Measurements from ENCODE around the gene FARS2. TPM values are rescaled to one million over a fixed set of nuclear protein-coding genes. Genes with fewer than 3 reads are reported as not detected.

The FARS2 gene
- total RNA-seq, 6 donors from 2014 or later = 16.4 to 34.6 (median 19.9) TPM

DNA sequence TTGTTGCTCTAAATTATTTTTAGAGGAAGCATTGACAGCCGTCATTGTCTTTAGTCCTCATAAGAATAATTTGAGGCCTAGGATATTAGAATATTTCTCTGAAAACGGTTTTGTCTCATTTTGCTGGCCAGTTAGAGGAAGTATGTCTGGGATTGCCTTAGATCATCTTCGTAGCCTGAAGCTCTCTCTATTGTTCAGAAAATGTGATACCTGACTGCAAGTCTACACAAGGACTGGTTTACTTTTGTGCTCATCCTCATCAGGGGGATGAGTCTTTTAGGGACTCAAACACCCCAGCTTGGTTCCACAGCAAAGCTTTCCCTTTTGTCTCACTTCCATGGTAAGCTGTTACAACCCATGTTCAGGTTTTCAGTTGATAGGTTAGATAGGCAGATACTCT is 141.8 kb downstream of the FARS2 start:
- H3K9me3 ChIP-seq = no peaks in the 10 kb centered on the region
- WGBS, 2 donors = 59 to 67% methylated on average over 3 of the region's 3 CpGs
- no peak for ATAC-seq (ENCODE audit: low FRiP score in 2 of 2)
- H3K27me3 ChIP-seq = no peaks in the 10 kb centered on the region
- H3K4me1 ChIP-seq = no peaks in the 10 kb centered on the region
- no peaks in the 10 kb centered on the region for H3K36me3 ChIP-seq
- H3K27ac ChIP-seq = peak overlapping the region in 1 of 4 donors; percentile 39
- TF ChIP-seq POLR2AphosphoS5 (IDR thresholded peaks at IDR 0.05) (no peak), POLR2A (IDR thresholded peaks at IDR 0.05) (no peak), EP300 (IDR thresholded peaks at IDR 0.05) (no peak)
- TF ChIP-seq, protein P1, sequence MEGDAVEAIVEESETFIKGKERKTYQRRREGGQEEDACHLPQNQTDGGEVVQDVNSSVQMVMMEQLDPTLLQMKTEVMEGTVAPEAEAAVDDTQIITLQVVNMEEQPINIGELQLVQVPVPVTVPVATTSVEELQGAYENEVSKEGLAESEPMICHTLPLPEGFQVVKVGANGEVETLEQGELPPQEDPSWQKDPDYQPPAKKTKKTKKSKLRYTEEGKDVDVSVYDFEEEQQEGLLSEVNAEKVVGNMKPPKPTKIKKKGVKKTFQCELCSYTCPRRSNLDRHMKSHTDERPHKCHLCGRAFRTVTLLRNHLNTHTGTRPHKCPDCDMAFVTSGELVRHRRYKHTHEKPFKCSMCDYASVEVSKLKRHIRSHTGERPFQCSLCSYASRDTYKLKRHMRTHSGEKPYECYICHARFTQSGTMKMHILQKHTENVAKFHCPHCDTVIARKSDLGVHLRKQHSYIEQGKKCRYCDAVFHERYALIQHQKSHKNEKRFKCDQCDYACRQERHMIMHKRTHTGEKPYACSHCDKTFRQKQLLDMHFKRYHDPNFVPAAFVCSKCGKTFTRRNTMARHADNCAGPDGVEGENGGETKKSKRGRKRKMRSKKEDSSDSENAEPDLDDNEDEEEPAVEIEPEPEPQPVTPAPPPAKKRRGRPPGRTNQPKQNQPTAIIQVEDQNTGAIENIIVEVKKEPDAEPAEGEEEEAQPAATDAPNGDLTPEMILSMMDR (IDR thresholded peaks at IDR 0.05) = no peak
- no peak overlapping the region for H3K4me3 ChIP-seq
- no peak for DNase-seq

DNA sequence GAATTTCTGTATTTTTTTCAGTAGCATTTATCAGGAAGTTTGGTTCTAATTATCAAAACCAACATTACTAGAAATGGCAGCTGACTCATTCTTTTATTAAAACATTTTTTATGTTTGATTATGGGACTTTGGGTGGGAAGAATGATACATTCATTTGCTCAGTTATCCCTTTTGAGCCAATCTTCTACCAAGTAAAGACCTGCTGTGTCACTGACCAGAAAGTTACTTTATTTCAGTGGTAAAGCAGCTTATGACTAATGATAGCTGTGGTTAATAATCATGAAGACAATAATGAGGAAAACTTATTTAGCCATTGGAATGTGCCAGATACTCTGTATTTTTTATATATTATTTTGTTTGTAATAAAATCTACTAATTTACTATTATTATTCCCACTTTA is 142.3 kb downstream of the FARS2 start:
- H3K27ac ChIP-seq = no peak overlapping the region
- no peaks in the 10 kb centered on the region for H3K27me3 ChIP-seq
- H3K4me3 ChIP-seq = no peak overlapping the region
- H3K36me3 ChIP-seq = peaks cover 0 to 3% (median 0%) of the 10 kb centered on the region in 4 donors
- ATAC-seq (ENCODE audit: low FRiP score in 2 of 2) = no peak
- H3K4me1 ChIP-seq = no peaks in the 10 kb centered on the region
- no peak for DNase-seq
- no peaks in the 10 kb centered on the region for H3K9me3 ChIP-seq
- no peak for TF ChIP-seq POLR2AphosphoS5 (IDR thresholded peaks at IDR 0.05)
- TF ChIP-seq POLR2A (IDR thresholded peaks at IDR 0.05) = no peak
- TF ChIP-seq EP300 (IDR thresholded peaks at IDR 0.05) = no peak
- TF ChIP-seq, protein P1 (IDR thresholded peaks at IDR 0.05) = no peak

- Histone ChIP-seq H3K27me3 (no peaks in the 10 kb centered on the region), H3K4me3 (no peak overlapping the region), H3K4me1 (no peaks in the 10 kb centered on the region), H3K27ac (no peak overlapping the region), H3K9me3 (no peaks in the 10 kb centered on the region), H3K36me3 (peaks cover 0 to 3% (median 0%) of the 10 kb centered on the region in 4 donors)
- WGBS, 2 donors = 97 to 98% methylated on average over 4 of the region's 4 CpGs
- ATAC-seq (ENCODE audit: low FRiP score in 2 of 2) (no peak), DNase-seq (no peak)
- TF ChIP-seq, protein P1 (IDR thresholded peaks at IDR 0.05) = no peak
- TF ChIP-seq POLR2AphosphoS5 (IDR thresholded peaks at IDR 0.05) = no peak
- TF ChIP-seq EP300 (IDR thresholded peaks at IDR 0.05) = no peak
- TF ChIP-seq POLR2A (IDR thresholded peaks at IDR 0.05) = no peak
Measured at GRCh38 chr6:5405976-5406375, 144.7 kb downstream of the FARS2 start.

GRCh38 chr6:5411414-5411813 is 150.1 kb downstream of the FARS2 start:
- no peak for ATAC-seq (ENCODE audit: low FRiP score in 2 of 2)

GRCh38 chr6:5412017-5412416 is 150.7 kb downstream of the FARS2 start:
- TF ChIP-seq, protein P1 (IDR thresholded peaks at IDR 0.05) = no peak
- TF ChIP-seq POLR2A (IDR thresholded peaks at IDR 0.05) = no peak
- no peak for DNase-seq
- Histone ChIP-seq H3K4me3 (no peak overlapping the region), H3K4me1 (no peaks in the 10 kb centered on the region), H3K36me3 (peaks cover 0 to 3% (median 0%) of the 10 kb centered on the region in 4 donors), H3K9me3 (no peaks in the 10 kb centered on the region), H3K27ac (no peak overlapping the region), H3K27me3 (no peaks in the 10 kb centered on the region)
- 81 to 90% methylated on average over 1 to 5 of the region's 5 CpGs for WGBS, 2 donors
- no peak for ATAC-seq (ENCODE audit: low FRiP score in 2 of 2)

More at GRCh38 chr6:5411414-5411813, 150.1 kb downstream of the FARS2 start:
- TF ChIP-seq EP300 (IDR thresholded peaks at IDR 0.05) = no peak
- DNase-seq = no peak
- Histone ChIP-seq H3K4me1 (no peaks in the 10 kb centered on the region), H3K36me3 (peaks cover 0 to 3% (median 0%) of the 10 kb centered on the region in 4 donors), H3K27me3 (no peaks in the 10 kb centered on the region), H3K9me3 (no peaks in the 10 kb centered on the region), H3K27ac (no peak overlapping the region), H3K4me3 (no peak overlapping the region)
